Measurements from ENCODE around the gene GAS1. TPM values are rescaled to one million over a fixed set of nuclear protein-coding genes. Genes with fewer than 3 reads are reported as not detected.
A peak's percentile ranks its signal among the peaks of the same experiment; 100 is the strongest.

Gene GAS1
- total and polyA plus RNA-seq, 2 of the 4 experiments (the other 2 are of a cell fraction) = 1.8 to 2.2 TPM

GRCh38 chr9:86978922-86979474 lies 31.7 kb upstream of the GAS1 start:
- no peaks in the 10 kb centered on the region for H4K20me1 ChIP-seq (ENCODE audit: insufficient read depth, low read length)
- H4K5ac ChIP-seq (ENCODE audit: low read depth, low read length) = peak overlapping the region; percentile 58
- H3K4me1 ChIP-seq (ENCODE audit: control insufficient read depth, insufficient read depth, low read length) = peaks cover 29% of the 10 kb centered on the region
- peak overlapping the region; percentile 57 for H2BK20ac ChIP-seq (ENCODE audit: low read depth, low read length)
- no peak overlapping the region for H3K4me3 ChIP-seq (ENCODE audit: insufficient read depth, low read depth, low read length)
- in situ Hi-C loops (cut with MboI; ENCODE audit: low sequenced_read_pairs) (no loop called here), dilution Hi-C loops (cut with HindIII; ENCODE audit: low sequenced_read_pairs, unreplicated experiment) (no loop called here), intact Hi-C loops (cut with micrococcal nuclease) (no loop called here)
- DNase-seq (peak; percentile 69), ATAC-seq (ENCODE audit: low read depth) (peak; percentile 15; the same call in 1 of the 2 replicates)
- H2AK9ac ChIP-seq (replicated peaks; ENCODE audit: low read depth, low read length, poor library complexity) = no peak overlapping the region
- no peaks in the 10 kb centered on the region for H3K27me3 ChIP-seq (ENCODE audit: control insufficient read depth, insufficient read depth, low read length)
- peaks cover 12% of the 10 kb centered on the region for H3K9me1 ChIP-seq (ENCODE audit: insufficient read depth, low read length)
- no peak for TF ChIP-seq RFX5 (IDR thresholded peaks at IDR 0.05; ENCODE audit: low read depth, low read length)
- no peak for TF ChIP-seq SMC3 (IDR thresholded peaks at IDR 0.05; ENCODE audit: low read depth, low read length)
- no peak for TF ChIP-seq NFE2L2 (IDR thresholded peaks at IDR 0.05; ENCODE audit: low read depth, low read length)
- no peak for TF ChIP-seq BHLHE40 (IDR thresholded peaks at IDR 0.05; ENCODE audit: low read depth, low read length)
- no peak for TF ChIP-seq CEBPB (IDR thresholded peaks at IDR 0.05; ENCODE audit: low read depth, low read length)
- TF ChIP-seq MXI1 (IDR thresholded peaks at IDR 0.05; ENCODE audit: borderline replicate concordance, low read depth, low read length) = no peak
- TF ChIP-seq ELK1 (IDR thresholded peaks at IDR 0.05; ENCODE audit: borderline replicate concordance, low read depth, low read length) = no peak
- TF ChIP-seq USF2 (IDR thresholded peaks at IDR 0.05; ENCODE audit: low read depth, low read length) = no peak
- TF ChIP-seq RAD21 (IDR thresholded peaks at IDR 0.05; ENCODE audit: low read length) = no peak
- no peak for TF ChIP-seq MAFK (IDR thresholded peaks at IDR 0.05; ENCODE audit: low read depth, low read length)
- no peak for TF ChIP-seq FOS (IDR thresholded peaks at IDR 0.05; ENCODE audit: low read depth, low read length)
- no peak for TF ChIP-seq RCOR1 (IDR thresholded peaks at IDR 0.05; ENCODE audit: insufficient replicate concordance, low read length)
- TF ChIP-seq POLR2A (IDR thresholded peaks at IDR 0.05; ENCODE audit: low read depth, low read length) = no peak
- TF ChIP-seq MAZ (IDR thresholded peaks at IDR 0.05; ENCODE audit: borderline replicate concordance, low read depth, low read length) = no peak
- no peak for TF ChIP-seq CHD1 (IDR thresholded peaks at IDR 0.05; ENCODE audit: low read depth, low read length)
- TF ChIP-seq CTCF (conservative IDR thresholded peaks at IDR 0.05; ENCODE audit: low read depth, low read length) = no peak
- WGBS, 2 experiments (ENCODE audit: extremely low coverage in 2 of 2, insufficient read length in 1 of 2) = 35% methylated on average over 2 of the region's 6 CpGs; no CpG with 5 or more reads in 1 of the 2 experiments
- peak overlapping the region; percentile 75 for H2AFZ ChIP-seq (replicated peaks; ENCODE audit: low read length, poor library complexity)
- BruUV-seq (replicated peaks) = no TSS peak
- no peak overlapping the region for H3K9ac ChIP-seq (ENCODE audit: low read depth, low read length)
- CTCF ChIA-PET = interaction anchor here (0.6 kb wide), 1 partner anchor 759 kb away, joined by 4 read pairs; no protein-coding TSS in a partner anchor
- H3K18ac ChIP-seq (ENCODE audit: low read depth, low read length) = peak overlapping the region; percentile 78
- H3K27ac ChIP-seq (ENCODE audit: insufficient read depth, low read length) = peak overlapping the region; percentile 61
- H3K36me3 ChIP-seq (ENCODE audit: control insufficient read depth, insufficient read depth, low read length) = no peaks in the 10 kb centered on the region
- peak overlapping the region; percentile 75 for H2BK5ac ChIP-seq (ENCODE audit: low read depth, low read length, poor library complexity, severe bottlenecking)
- H3K23ac ChIP-seq (ENCODE audit: low read depth, low read length) = peak overlapping the region; percentile 54; the same call in 1 of the 2 replicates
- no peaks in the 10 kb centered on the region for H3K9me3 ChIP-seq (ENCODE audit: control insufficient read depth, insufficient read depth, low read length)
- peak overlapping the region; percentile 63 for H2BK120ac ChIP-seq (ENCODE audit: low read depth, low read length)
- peak overlapping the region; percentile 11; the same call in 1 of the 2 replicates for H2AK5ac ChIP-seq (ENCODE audit: low read depth, low read length)
- peak overlapping the region; percentile 10; the same call in 1 of the 2 replicates for H3K14ac ChIP-seq (replicated peaks; ENCODE audit: low read depth, low read length)
- H3K4ac ChIP-seq (ENCODE audit: low read depth, low read length) = peak overlapping the region; percentile 46; the same call in 1 of the 2 replicates
- no peaks in the 10 kb centered on the region for H3K79me1 ChIP-seq (ENCODE audit: low read depth in 1 of 2, low read length in 2 of 2)
- POLR2A ChIA-PET (ENCODE audit: unreplicated experiment) = no interaction called here
- peak overlapping the region; percentile 41; the same call in 1 of the 3 replicates for H2BK15ac ChIP-seq (ENCODE audit: low read depth, low read length)
- peak overlapping the region; percentile 31 for H3K4me2 ChIP-seq (ENCODE audit: low read depth, low read length)
- peak overlapping the region; percentile 26 for H4K91ac ChIP-seq (ENCODE audit: insufficient read depth, low read depth, low read length)
- no peak overlapping the region for H3K56ac ChIP-seq (ENCODE audit: extremely low read depth, insufficient read depth, low read length)
- peak overlapping the region in 1 of 2 experiments; percentile 70; a peak in 1 of 4 replicates for H4K8ac ChIP-seq (ENCODE audit: low read depth in 2 of 2, low read length in 2 of 2)

All from IMR-90 (cell line).